ENCODE results near the gene COLQ.

The COLQ gene

DNA sequence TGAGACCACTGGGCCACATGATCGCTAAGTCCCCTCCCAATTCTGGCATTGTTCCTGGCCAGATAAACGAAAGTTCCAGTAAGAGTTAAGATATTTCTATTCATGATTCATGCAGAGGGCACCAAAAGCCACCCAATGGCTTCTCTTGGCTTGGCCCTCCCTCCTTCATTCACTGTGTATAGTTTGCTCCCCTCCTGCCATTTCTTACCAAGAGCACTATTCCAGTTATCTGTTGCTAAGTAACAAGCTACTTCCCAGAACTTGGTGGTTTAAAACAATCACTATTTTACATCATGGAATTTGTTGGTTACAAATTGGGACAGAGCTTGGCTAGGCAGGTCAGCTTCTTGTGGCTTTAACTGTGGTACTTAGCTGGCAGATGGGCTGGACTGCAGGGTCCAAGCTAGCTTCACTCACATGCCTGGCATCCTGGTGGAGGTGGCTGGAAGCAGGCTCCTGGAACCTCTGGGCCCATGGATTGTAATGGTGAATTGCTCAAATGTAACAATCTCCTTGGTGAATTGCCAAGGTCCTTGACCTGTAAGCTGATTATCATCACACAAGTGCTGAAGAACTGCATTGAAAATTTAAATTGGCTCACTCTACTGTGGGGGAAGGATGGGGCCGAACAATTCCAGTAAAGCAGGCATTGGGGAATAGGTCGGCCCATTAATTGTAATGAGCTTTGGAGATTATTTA is 77.5 kb downstream of the COLQ start:
- TF ChIP-seq, protein P1, sequence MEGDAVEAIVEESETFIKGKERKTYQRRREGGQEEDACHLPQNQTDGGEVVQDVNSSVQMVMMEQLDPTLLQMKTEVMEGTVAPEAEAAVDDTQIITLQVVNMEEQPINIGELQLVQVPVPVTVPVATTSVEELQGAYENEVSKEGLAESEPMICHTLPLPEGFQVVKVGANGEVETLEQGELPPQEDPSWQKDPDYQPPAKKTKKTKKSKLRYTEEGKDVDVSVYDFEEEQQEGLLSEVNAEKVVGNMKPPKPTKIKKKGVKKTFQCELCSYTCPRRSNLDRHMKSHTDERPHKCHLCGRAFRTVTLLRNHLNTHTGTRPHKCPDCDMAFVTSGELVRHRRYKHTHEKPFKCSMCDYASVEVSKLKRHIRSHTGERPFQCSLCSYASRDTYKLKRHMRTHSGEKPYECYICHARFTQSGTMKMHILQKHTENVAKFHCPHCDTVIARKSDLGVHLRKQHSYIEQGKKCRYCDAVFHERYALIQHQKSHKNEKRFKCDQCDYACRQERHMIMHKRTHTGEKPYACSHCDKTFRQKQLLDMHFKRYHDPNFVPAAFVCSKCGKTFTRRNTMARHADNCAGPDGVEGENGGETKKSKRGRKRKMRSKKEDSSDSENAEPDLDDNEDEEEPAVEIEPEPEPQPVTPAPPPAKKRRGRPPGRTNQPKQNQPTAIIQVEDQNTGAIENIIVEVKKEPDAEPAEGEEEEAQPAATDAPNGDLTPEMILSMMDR (conservative IDR thresholded peaks at IDR 0.05; ENCODE audit: low read depth, low read length): no peak
- no peak overlapping the region for H3K4me3 ChIP-seq (ENCODE audit: low read depth, low read length)
- peak; percentile 49 for DNase-seq (ENCODE audit: low read depth)

DNA sequence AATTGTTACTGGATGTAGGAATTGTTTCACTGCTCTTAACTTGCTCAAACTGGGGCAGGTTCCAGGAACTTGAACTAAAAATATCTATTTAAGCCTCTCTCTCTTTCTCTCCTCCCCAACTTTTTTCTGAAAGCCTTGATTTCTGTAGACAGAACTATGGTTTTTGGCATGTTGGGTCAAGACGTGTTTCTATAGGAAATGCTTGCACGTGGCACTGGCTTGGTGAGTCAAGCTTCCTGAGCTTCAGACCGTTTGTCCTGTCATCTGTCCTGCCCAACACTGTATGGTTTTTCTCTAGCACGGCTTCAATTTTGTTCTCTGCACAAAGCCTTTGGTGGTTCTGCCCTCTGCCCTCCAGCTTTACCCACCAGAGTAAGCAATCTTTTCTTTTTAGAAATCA is 80.6 kb downstream of the COLQ start:
- DNase-seq (ENCODE audit: low read depth): peak; percentile 40
- TF ChIP-seq, protein P1 (conservative IDR thresholded peaks at IDR 0.05; ENCODE audit: low read depth, low read length): no peak
- H3K4me3 ChIP-seq (ENCODE audit: low read depth, low read length): no peak overlapping the region

DNA sequence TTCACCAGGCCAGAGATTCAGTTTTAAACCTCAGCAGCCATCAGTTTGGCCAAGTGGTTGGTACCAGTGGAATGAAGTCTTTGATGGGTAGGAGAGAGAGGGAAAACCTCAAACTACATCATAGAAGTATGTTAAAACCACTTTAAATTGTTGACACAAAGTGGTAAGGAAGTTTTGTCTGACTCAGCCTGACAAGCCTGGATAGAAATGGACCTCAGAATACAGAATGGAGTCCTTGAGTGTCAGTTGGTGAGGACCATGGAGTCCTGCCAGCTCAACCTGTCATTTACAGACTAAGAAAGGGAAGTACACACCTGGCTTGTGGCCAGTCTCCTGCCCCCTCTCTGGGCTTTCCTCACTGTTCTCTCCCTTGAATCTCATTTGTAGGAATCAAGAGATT is 82.0 kb downstream of the COLQ start:
- DNase-seq (ENCODE audit: low read depth): no peak
- TF ChIP-seq, protein P1 (conservative IDR thresholded peaks at IDR 0.05; ENCODE audit: low read depth, low read length): no peak
- no peak overlapping the region for H3K4me3 ChIP-seq (ENCODE audit: low read depth, low read length)

- no peak overlapping the region for H3K4me3 ChIP-seq (ENCODE audit: low read depth, low read length)
- TF ChIP-seq, protein P1 (conservative IDR thresholded peaks at IDR 0.05; ENCODE audit: low read depth, low read length): no peak
- peak; percentile 27 for DNase-seq (ENCODE audit: low read depth)
These were observed 82.5 kb downstream of the COLQ start for GRCh38 chr3:15438983-15439382.

GRCh38 chr3:15436246-15436645 is 85.3 kb downstream of the COLQ start:
- TF ChIP-seq, protein P1 (conservative IDR thresholded peaks at IDR 0.05; ENCODE audit: low read depth, low read length): no peak
- DNase-seq (ENCODE audit: low read depth): no peak
- no peak overlapping the region for H3K4me3 ChIP-seq (ENCODE audit: low read depth, low read length)

GRCh38 chr3:15434756-15435155 is 86.8 kb downstream of the COLQ start:
- no peak for DNase-seq (ENCODE audit: low read depth)
- H3K4me3 ChIP-seq (ENCODE audit: low read depth, low read length): no peak overlapping the region
- TF ChIP-seq, protein P1 (conservative IDR thresholded peaks at IDR 0.05; ENCODE audit: low read depth, low read length): no peak

DNA sequence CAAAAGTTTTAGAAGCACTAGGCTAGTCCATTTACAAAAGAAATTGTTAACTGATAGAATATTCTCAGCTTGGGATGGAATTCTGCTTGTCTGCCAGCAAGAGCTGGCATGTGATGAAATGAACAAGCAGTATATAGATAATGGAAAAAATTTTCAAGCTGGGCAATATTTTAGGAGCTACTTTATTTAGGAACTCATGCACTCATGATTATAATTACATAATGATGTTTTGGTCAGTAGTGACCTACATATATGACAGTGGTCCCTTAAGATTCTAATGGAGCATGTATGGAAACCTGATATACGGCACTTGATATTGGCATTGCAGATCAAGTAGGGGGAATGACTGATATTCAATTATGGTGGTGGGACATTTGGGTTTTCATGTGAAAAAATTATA is 88.0 kb downstream of the COLQ start:
- TF ChIP-seq, protein P1 (conservative IDR thresholded peaks at IDR 0.05; ENCODE audit: low read depth, low read length): no peak
- no peak for DNase-seq (ENCODE audit: low read depth)
- no peak overlapping the region for H3K4me3 ChIP-seq (ENCODE audit: low read depth, low read length)
